GM12864 (cell line): ENCODE data around the gene CNTNAP2.
"Not testable (repeated sequence)": the region's sequence is repeated elsewhere in the genome, so short reads cannot be mapped to it uniquely, and the experiment has no call there.

Source experiments
- DNase-seq: peaks from one replicate; pipeline ENCODE4 v3.0.0-alpha.2; 2011; ENCODE audit warnings: low read depth
- H3K4me3 ChIP-seq: 2 replicates; pipeline ENCODE4 v1.5.1; 2011; ENCODE audit warnings: mild to moderate bottlenecking, low read depth, low read length, control low read depth
- CTCF ChIP-seq: IDR thresholded peaks from 2 replicates; pipeline ENCODE4 v1.5.1; 2011; ENCODE audit warnings: low read depth, mild to moderate bottlenecking, moderate library complexity, low read length, control low read depth, inconsistent platforms; ENCODE audit errors: missing control alignments

The CNTNAP2 gene

GRCh38 chr7:147723536-147723935 lies 1606.9 kb downstream of the CNTNAP2 start:
- no peak for TF ChIP-seq CTCF
- DNase-seq, result no peak
- H3K4me3 ChIP-seq, result no peak overlapping the region

- no peak for DNase-seq
- no peak overlapping the region for H3K4me3 ChIP-seq
- TF ChIP-seq CTCF, result no peak
These were observed 1614.7 kb downstream of the CNTNAP2 start for GRCh38 chr7:147731311-147731710.

- not testable (repeated sequence) for DNase-seq, H3K4me3 ChIP-seq
These were observed 1621.1 kb downstream of the CNTNAP2 start for GRCh38 chr7:147737559-147738214.

- TF ChIP-seq CTCF, result no peak
- H3K4me3 ChIP-seq, result no peak overlapping the region
- DNase-seq, result no peak
These were observed 1625.7 kb downstream of the CNTNAP2 start for GRCh38 chr7:147742301-147742700.

- no peak for TF ChIP-seq CTCF
- no peak overlapping the region for H3K4me3 ChIP-seq
- no peak for DNase-seq
These were observed 1639.7 kb downstream of the CNTNAP2 start for GRCh38 chr7:147756300-147756699.

- H3K4me3 ChIP-seq, result no peak overlapping the region
- no peak for DNase-seq
- no peak for TF ChIP-seq CTCF
These were observed 1642.8 kb downstream of the CNTNAP2 start for GRCh38 chr7:147759327-147759943.

GRCh38 chr7:147765301-147765700 lies 1648.7 kb downstream of the CNTNAP2 start:
- no peak for TF ChIP-seq CTCF
- H3K4me3 ChIP-seq, result no peak overlapping the region
- DNase-seq, result no peak
